Measurements from ENCODE around the gene CLSTN2. TPM values are rescaled to one million over a fixed set of nuclear protein-coding genes. Genes with fewer than 3 reads are reported as not detected.
A peak's percentile ranks its signal among the peaks of the same experiment; 100 is the strongest.

CLSTN2 gene
- total and polyA plus RNA-seq, 2 experiments from 2014 or later: 3.5 to 7.0 TPM

DNA sequence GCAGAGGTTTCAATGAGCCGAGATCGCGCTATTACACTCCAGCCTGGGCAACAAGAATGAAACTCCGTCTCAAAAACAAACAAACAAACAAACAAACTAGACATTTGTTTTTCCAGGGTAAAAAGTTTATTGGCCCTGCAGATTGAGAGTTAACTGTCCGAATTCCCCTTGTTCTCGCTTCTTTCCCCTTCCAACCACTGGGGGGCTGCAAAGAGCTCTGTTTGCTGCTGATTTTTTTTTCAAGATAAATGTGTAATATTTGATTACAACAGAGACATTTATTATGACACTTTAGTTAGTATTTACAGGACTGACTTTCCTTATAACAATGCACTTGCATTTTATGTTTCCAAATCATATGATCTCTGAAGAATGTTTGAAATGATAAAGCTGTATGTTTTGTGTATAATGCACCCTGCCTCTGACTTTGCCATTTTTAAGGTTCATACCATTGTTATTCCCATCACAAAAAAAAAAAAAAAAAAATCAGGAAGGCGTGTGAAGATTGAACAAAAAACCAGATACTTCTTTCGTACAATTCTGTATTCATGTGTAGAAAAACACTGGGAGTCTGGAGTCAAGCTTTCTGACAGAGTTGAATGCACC is 2.8 kb downstream of the CLSTN2 start:
- Histone ChIP-seq H3K4me1 (ENCODE audit: low read depth) (no peaks in the 10 kb centered on the region), H3K36me3 (no peaks in the 10 kb centered on the region), H3K27me3 (peaks cover 27% of the 10 kb centered on the region), H3K27ac (no peak overlapping the region), H3K4me3 (no peak overlapping the region), H3K9me3 (ENCODE audit: low read depth) (no peaks in the 10 kb centered on the region)
- TF ChIP-seq, protein P1, sequence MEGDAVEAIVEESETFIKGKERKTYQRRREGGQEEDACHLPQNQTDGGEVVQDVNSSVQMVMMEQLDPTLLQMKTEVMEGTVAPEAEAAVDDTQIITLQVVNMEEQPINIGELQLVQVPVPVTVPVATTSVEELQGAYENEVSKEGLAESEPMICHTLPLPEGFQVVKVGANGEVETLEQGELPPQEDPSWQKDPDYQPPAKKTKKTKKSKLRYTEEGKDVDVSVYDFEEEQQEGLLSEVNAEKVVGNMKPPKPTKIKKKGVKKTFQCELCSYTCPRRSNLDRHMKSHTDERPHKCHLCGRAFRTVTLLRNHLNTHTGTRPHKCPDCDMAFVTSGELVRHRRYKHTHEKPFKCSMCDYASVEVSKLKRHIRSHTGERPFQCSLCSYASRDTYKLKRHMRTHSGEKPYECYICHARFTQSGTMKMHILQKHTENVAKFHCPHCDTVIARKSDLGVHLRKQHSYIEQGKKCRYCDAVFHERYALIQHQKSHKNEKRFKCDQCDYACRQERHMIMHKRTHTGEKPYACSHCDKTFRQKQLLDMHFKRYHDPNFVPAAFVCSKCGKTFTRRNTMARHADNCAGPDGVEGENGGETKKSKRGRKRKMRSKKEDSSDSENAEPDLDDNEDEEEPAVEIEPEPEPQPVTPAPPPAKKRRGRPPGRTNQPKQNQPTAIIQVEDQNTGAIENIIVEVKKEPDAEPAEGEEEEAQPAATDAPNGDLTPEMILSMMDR (IDR thresholded peaks at IDR 0.05; ENCODE audit: low read depth, low read length): peak; percentile 81
- DNase-seq (ENCODE audit: low read depth in 1 of 2, low spot score in 1 of 2): peak; percentile 47 to 62

DNA sequence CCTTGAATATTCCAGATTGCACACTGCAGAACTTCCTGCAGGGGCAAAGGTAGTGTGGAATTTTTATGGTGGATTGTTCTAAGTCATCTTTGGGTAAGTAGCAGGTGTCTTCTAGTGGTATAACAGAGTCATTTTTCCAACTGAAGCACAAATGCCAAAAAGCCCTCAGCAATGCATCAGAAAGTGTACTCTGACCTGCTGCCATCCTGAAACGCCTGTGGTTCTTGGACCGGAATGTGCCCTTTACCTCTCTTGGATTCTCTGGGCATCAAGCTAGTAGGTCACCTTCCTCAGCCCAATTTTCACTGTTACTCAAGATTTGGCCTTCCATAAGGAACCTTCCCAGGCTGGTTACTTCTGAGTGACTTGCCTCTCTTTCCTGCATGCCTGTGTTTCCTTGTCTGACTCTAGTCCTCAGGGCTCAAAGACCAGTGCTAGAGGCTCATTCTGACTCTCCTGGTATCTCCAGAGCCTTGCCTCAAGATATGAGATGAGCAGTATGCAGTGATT is 4.8 kb downstream of the CLSTN2 start:
- Histone ChIP-seq H3K36me3 (no peaks in the 10 kb centered on the region), H3K4me3 (no peak overlapping the region), H3K27me3 (peaks cover 34% of the 10 kb centered on the region), H3K27ac (no peak overlapping the region), H3K9me3 (ENCODE audit: low read depth) (no peaks in the 10 kb centered on the region), H3K4me1 (ENCODE audit: low read depth) (no peaks in the 10 kb centered on the region)
- TF ChIP-seq, protein P1 (IDR thresholded peaks at IDR 0.05; ENCODE audit: low read depth, low read length): no peak
- no peak for DNase-seq (ENCODE audit: low read depth in 1 of 2, low spot score in 1 of 2)

DNA sequence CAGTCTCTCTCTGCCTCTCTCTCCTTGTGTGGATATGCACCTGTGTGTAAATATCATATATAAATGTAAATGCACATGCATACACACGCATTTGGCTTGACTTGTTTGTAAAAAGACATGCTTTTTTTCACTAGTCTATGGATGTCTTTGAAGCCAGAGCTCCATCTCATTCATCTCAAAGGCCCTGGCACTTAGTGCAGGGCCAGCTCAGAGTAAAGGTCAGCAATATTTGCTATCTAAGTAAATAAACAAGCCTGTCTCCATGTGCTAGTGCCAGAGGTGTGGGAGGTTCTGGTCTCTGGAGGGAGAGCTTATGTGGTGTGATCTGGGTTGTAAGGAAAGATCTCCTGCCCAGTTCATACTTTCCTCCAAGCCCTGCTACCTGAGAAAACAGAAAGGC is 5.6 kb downstream of the CLSTN2 start:
- Histone ChIP-seq H3K27ac (no peak overlapping the region), H3K27me3 (peaks cover 31% of the 10 kb centered on the region), H3K36me3 (no peaks in the 10 kb centered on the region), H3K4me1 (ENCODE audit: low read depth) (no peaks in the 10 kb centered on the region), H3K4me3 (no peak overlapping the region), H3K9me3 (ENCODE audit: low read depth) (no peaks in the 10 kb centered on the region)
- DNase-seq (ENCODE audit: low read depth in 1 of 2, low spot score in 1 of 2): no peak
- TF ChIP-seq, protein P1 (IDR thresholded peaks at IDR 0.05; ENCODE audit: low read depth, low read length): no peak

DNA sequence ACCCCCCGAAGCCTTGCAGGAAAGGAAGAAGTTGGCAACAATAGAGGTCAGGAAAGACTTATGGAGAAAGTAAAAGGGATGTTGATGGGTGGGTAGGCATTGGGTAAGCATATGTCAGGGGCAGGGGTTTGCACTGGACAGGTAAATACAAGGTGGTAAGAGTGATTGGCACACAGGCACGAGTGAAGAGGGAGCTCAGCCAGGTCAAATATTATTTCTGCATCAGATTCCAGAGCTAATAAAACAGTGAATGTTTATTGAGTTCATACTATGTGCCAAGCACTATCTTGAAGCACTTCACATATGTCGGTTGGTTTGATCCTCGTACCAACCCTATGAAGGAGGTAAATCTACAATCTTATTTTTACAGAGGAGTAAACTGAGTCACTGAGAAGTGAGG is 6.6 kb downstream of the CLSTN2 start:
- peaks cover 2% of the 10 kb centered on the region for H3K9me3 ChIP-seq (ENCODE audit: low read depth)
- no peaks in the 10 kb centered on the region for H3K36me3 ChIP-seq
- H3K4me3 ChIP-seq: no peak overlapping the region
- no peak for DNase-seq (ENCODE audit: low read depth in 1 of 2, low spot score in 1 of 2)
- H3K27me3 ChIP-seq: peaks cover 23% of the 10 kb centered on the region
- no peaks in the 10 kb centered on the region for H3K4me1 ChIP-seq (ENCODE audit: low read depth)
- no peak overlapping the region for H3K27ac ChIP-seq
- TF ChIP-seq, protein P1 (IDR thresholded peaks at IDR 0.05; ENCODE audit: low read depth, low read length): no peak

DNA sequence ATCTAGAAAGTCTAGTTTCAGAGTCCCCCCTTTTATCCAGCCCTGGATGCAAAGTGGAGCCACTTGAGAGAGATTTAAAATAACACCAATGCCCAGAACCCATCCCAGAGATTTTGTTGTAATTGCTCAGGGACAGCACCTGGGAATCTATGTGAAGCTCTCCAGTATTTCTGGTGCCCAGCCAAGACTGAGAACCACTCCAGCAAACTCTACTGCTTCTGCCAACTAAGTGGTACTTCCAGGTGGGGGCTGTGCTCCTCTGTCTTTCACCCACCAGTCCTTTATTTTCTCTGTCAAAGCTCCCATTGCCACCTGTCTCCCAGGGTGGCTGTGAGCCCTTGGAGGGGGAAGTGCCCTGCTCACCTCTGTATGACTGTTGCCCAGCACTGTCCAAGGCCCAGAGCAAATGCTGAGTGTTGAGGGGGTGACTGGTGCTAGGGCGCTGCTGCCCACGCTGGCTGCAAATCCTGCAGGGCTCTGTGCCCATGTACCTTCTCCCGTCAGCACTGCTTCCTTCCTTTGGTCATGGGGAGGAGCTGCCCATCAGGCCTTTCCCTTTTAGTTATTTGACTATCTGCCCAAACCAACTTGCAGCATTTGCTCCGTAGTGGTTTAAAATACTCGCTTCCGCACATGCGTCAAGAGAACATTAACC is 9.4 kb downstream of the CLSTN2 start:
- Histone ChIP-seq H3K36me3 (no peaks in the 10 kb centered on the region), H3K4me3 (no peak overlapping the region), H3K27ac (no peak overlapping the region), H3K4me1 (ENCODE audit: low read depth) (no peaks in the 10 kb centered on the region), H3K9me3 (ENCODE audit: low read depth) (peaks cover 5% of the 10 kb centered on the region), H3K27me3 (peaks cover 14% of the 10 kb centered on the region)
- TF ChIP-seq, protein P1 (IDR thresholded peaks at IDR 0.05; ENCODE audit: low read depth, low read length): no peak
- no peak for DNase-seq (ENCODE audit: low read depth in 1 of 2, low spot score in 1 of 2)

Data from cardiac muscle cell (in vitro differentiated cells and primary cell).